Neural cell (in vitro differentiated cells): ENCODE measurements around the gene ARID1A. TPM values are rescaled to one million over a fixed set of nuclear protein-coding genes. Genes with fewer than 3 reads are reported as not detected.
"Not testable (repeated sequence)": the region's sequence is repeated elsewhere in the genome, so short reads cannot be mapped to it uniquely, and the experiment has no call there.

Source experiments
- H2AFZ ChIP-seq: fragments of 200-600, 300-800 bp; sonication (generic), shearing (Covaris generic); 2 replicates; pipeline ENCODE4 v1.6.0; 2014; ENCODE audit warnings: low read depth, mild to moderate bottlenecking, antibody characterized with exemption, low read length, moderate library complexity
- H3F3A ChIP-seq: fragments of 200-600 bp; shearing (Covaris generic); 2 replicates; pipeline ENCODE4 v1.6.1; 2016; ENCODE audit warnings: mild to moderate bottlenecking, moderate library complexity, mixed read lengths, antibody characterized with exemption, low read length; ENCODE audit not compliant: insufficient read depth, poor library complexity, severe bottlenecking
- H3K27ac ChIP-seq: fragments of 200-600, 300-800 bp; sonication (generic), shearing (Covaris generic); 2 replicates; pipeline ENCODE4 v1.5.1; 2014; ENCODE audit warnings: mild to moderate bottlenecking, low read length, moderate library complexity
- H3K27me3 ChIP-seq: fragments of 300-800, 200-600 bp; sonication (generic), shearing (Covaris generic); 2 replicates; pipeline ENCODE4 v1.6.0; 2014; ENCODE audit warnings: mild to moderate bottlenecking, low read depth, low read length, moderate library complexity; ENCODE audit not compliant: insufficient read depth
- H3K36me3 ChIP-seq: fragments of 300-800, 200-600 bp; sonication (generic), shearing (Covaris generic); 2 replicates; pipeline ENCODE4 v1.5.1; 2014; ENCODE audit warnings: mild to moderate bottlenecking, antibody characterized with exemption, low read length, moderate library complexity; ENCODE audit not compliant: insufficient read depth
- H3K4me2 ChIP-seq: fragments of 300-800, 200-600 bp; sonication (generic), shearing (Covaris generic); 2 replicates; pipeline ENCODE4 v1.6.0; 2014; ENCODE audit warnings: mild to moderate bottlenecking, low read length
- H3K4me3 ChIP-seq: fragments of 300-800, 200-600 bp; sonication (generic), shearing (Covaris generic); 2 replicates; pipeline ENCODE4 v1.5.1; 2014; ENCODE audit warnings: mild to moderate bottlenecking, low read length, moderate library complexity
- H3K79me2 ChIP-seq: fragments of 200-600 bp; shearing (Covaris generic); replicated peaks from 2 replicates; pipeline ENCODE4 v1.6.0; 2014; ENCODE audit warnings: mild to moderate bottlenecking, low read length, moderate library complexity; ENCODE audit not compliant: insufficient read depth
- H3K9ac ChIP-seq: fragments of 300-800, 200-600 bp; sonication (generic), shearing (Covaris generic); 2 replicates; pipeline ENCODE4 v1.6.1; 2016; ENCODE audit warnings: mild to moderate bottlenecking, low read length, mixed read lengths
- H3K9me2 ChIP-seq: fragments of 200-600 bp; shearing (Covaris generic); 2 replicates; pipeline ENCODE4 v1.6.1; 2016; ENCODE audit warnings: mild to moderate bottlenecking, low read length, mixed read lengths; ENCODE audit not compliant: insufficient read depth
- H3K9me3 ChIP-seq: fragments of 200-600, 300-800 bp; sonication (generic), shearing (Covaris generic); 2 replicates; pipeline ENCODE4 v1.6.1; 2016; ENCODE audit warnings: mild to moderate bottlenecking, mixed run types, low read length, moderate library complexity, mixed read lengths
- H4K20me1 ChIP-seq: fragments of 200-600 bp; shearing (Covaris generic); 2 replicates; pipeline ENCODE4 v1.6.1; 2016; ENCODE audit warnings: mild to moderate bottlenecking, mixed run types; ENCODE audit not compliant: insufficient read depth
- CTCF ChIP-seq: fragments of 450-650 bp; IDR thresholded peaks from 2 replicates; pipeline ENCODE4 v1.5.1; 2014; ENCODE audit warnings: antibody characterized with exemption, mild to moderate bottlenecking, moderate library complexity; ENCODE audit not compliant: poor library complexity, severe bottlenecking
- EP300 ChIP-seq: fragments of 450-650 bp; conservative IDR thresholded peaks from 2 replicates; pipeline ENCODE4 v1.6.1; 2014; ENCODE audit warnings: antibody characterized with exemption, mild to moderate bottlenecking, moderate library complexity; ENCODE audit not compliant: poor library complexity, severe bottlenecking
- EZH2 ChIP-seq: fragments of 200-600, 300-800 bp; shearing (Covaris generic), sonication (generic); IDR thresholded peaks from 2 replicates; pipeline ENCODE4 v1.6.1; 2014; ENCODE audit warnings: antibody characterized with exemption, low read length, borderline replicate concordance, mild to moderate bottlenecking; ENCODE audit not compliant: insufficient read depth, poor library complexity, severe bottlenecking
- MXI1 ChIP-seq: fragments of 450-650 bp; conservative IDR thresholded peaks from 2 replicates; pipeline ENCODE4 v1.6.1; 2014; ENCODE audit warnings: antibody characterized with exemption, mild to moderate bottlenecking; ENCODE audit not compliant: poor library complexity, severe bottlenecking
- POLR2AphosphoS5 ChIP-seq: IDR thresholded peaks from 2 replicates; pipeline ENCODE4 v1.6.1; 2012
- RAD21 ChIP-seq: fragments of 450-650 bp; conservative IDR thresholded peaks from 2 replicates; pipeline ENCODE4 v1.6.1; 2014; ENCODE audit warnings: antibody characterized with exemption, mild to moderate bottlenecking, moderate library complexity
- SMC3 ChIP-seq: fragments of 450-650 bp; conservative IDR thresholded peaks from 2 replicates; pipeline ENCODE4 v1.6.1; 2014; ENCODE audit warnings: antibody characterized with exemption, mild to moderate bottlenecking, moderate library complexity; ENCODE audit not compliant: poor library complexity
- TAF1 ChIP-seq: IDR thresholded peaks from 2 replicates; pipeline ENCODE4 v1.6.1; 2012; ENCODE audit warnings: low read depth
- polyA plus RNA-seq: library from polyadenylated mRNA; depleted of rRNA; stranded (reverse); fragments of >200 nt; gene quantifications from 2 replicates; pipeline ENCODE4 v1.2.3, GENCODE V29; 2014

Gene ARID1A
- polyA plus RNA-seq, 1 donor from 2014 or later, result 13.2 TPM

GRCh38 chr1:26794391-26794790 lies 98.6 kb downstream of the ARID1A start:
- H2AFZ ChIP-seq, result no peak overlapping the region
- H3K4me3 ChIP-seq, result no peak overlapping the region
- H3K4me2 ChIP-seq, result no peak overlapping the region
- TF ChIP-seq EZH2 (no peak), MXI1 (no peak), EP300 (no peak), SMC3 (no peak), RAD21 (no peak), POLR2AphosphoS5 (no peak), CTCF (no peak)
- H3K9me2 ChIP-seq, result no peaks in the 10 kb centered on the region
- no peaks in the 10 kb centered on the region for H4K20me1 ChIP-seq
- H3K79me2 ChIP-seq, result no peaks in the 10 kb centered on the region
- no peaks in the 10 kb centered on the region for H3K9me3 ChIP-seq
- no peak overlapping the region for H3K27ac ChIP-seq
- no peaks in the 10 kb centered on the region for H3K36me3 ChIP-seq
- no peak overlapping the region for H3K9ac ChIP-seq
- H3F3A ChIP-seq, result no peaks in the 10 kb centered on the region
- H3K27me3 ChIP-seq, result no peaks in the 10 kb centered on the region

DNA sequence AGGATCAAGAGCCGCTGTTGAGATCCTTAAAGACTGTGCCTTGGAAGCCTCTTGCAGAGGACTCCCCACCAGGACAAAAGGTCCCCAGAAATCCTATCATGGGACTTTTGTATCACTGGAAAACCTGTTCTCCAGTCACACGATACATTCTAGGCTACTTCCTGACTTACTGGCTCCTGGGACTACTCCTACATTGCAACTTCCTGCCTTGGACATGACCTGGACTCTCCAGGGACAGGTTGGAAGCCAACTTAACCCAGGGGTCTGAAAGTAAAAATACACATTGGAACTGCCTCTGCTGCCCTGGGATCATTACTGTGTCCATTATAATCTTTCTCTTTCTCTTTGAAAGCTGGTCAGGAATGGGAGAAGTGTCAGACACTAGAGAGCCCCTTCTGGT lies 101.8 kb downstream of the ARID1A start:
- Histone ChIP-seq H4K20me1 (no peaks in the 10 kb centered on the region), H3K79me2 (no peaks in the 10 kb centered on the region), H3F3A (no peaks in the 10 kb centered on the region), H3K4me3 (no peak overlapping the region), H3K4me2 (no peak overlapping the region), H2AFZ (no peak overlapping the region), H3K36me3 (no peaks in the 10 kb centered on the region), H3K27ac (no peak overlapping the region), H3K9me2 (no peaks in the 10 kb centered on the region), H3K9me3 (no peaks in the 10 kb centered on the region), H3K9ac (no peak overlapping the region), H3K27me3 (no peaks in the 10 kb centered on the region)
- no peak for TF ChIP-seq MXI1
- no peak for TF ChIP-seq TAF1
- TF ChIP-seq EZH2, result no peak

- Histone ChIP-seq H3K36me3 (no peaks in the 10 kb centered on the region), H3K4me3 (no peak overlapping the region), H3K4me2 (no peak overlapping the region), H3K27ac (no peak overlapping the region), H2AFZ (no peak overlapping the region), H3K27me3 (no peaks in the 10 kb centered on the region), H3K9me2 (no peaks in the 10 kb centered on the region), H3K9ac (no peak overlapping the region), H4K20me1 (no peaks in the 10 kb centered on the region), H3K79me2 (no peaks in the 10 kb centered on the region), H3F3A (no peaks in the 10 kb centered on the region), H3K9me3 (no peaks in the 10 kb centered on the region)
- TF ChIP-seq TAF1 (no peak), EP300 (no peak), RAD21 (no peak), MXI1 (no peak), SMC3 (no peak), CTCF (no peak)
Observed at GRCh38 chr1:26799479-26800142, 103.8 kb downstream of the ARID1A start.

DNA sequence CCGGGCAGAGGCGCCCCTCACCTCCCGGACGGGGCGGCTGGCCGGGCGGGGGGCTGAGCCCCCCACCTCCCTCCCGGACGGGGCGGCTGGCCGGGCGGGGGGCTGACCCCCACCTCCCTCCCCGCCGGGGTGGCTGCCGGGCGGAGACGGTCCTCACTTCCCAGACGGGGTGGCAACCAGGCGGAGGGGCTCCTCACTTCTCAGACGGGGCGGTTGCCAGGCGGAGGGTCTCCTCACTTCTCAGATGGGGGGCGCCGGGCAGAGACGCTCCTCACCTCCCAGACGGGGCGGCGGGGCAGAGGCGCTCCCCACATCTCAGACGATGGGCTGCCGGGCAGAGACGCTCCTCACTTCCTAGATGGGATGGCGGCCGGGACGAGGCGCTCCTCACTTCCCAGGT lies 108.1 kb downstream of the ARID1A start:
- not testable (repeated sequence) for H3F3A ChIP-seq, H3K9me3 ChIP-seq, H4K20me1 ChIP-seq, H3K36me3 ChIP-seq, H3K4me3 ChIP-seq, H3K79me2 ChIP-seq, H2AFZ ChIP-seq, H3K27ac ChIP-seq, H3K9me2 ChIP-seq, H3K27me3 ChIP-seq, H3K4me2 ChIP-seq, H3K9ac ChIP-seq
